ENCODE data around the gene TRPT1.
A peak's percentile ranks its signal among the peaks of the same experiment; 100 is the strongest.
"Not testable (repeated sequence)": the region's sequence is repeated elsewhere in the genome, so short reads cannot be mapped to it uniquely, and the experiment has no call there.

TRPT1 gene

GRCh38 chr11:64258946-64259532, 33.1 kb upstream of the TRPT1 start:
- DNase-seq (ENCODE audit: low spot score): no peak

GRCh38 chr11:64258356-64258755, 32.4 kb upstream of the TRPT1 start:
- no peak for DNase-seq (ENCODE audit: low spot score)

DNA sequence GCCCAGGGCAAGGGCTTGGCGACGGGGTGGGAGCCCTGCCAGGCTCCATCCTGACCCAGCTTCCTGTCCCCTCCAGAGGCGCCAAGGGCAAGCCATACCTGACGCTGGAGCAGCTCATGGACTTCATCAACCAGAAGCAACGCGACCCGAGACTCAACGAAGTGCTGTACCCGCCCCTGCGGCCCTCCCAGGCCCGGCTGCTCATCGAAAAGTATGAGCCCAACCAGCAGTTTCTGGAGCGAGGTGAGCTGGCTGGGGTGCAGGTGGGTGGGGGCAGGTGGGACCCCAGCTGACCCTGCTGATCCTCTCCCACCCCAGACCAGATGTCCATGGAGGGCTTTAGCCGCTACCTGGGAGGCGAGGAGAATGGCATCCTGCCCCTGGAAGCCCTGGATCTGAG, 30.3 kb upstream of the TRPT1 start:
- DNase-seq (ENCODE audit: low spot score): no peak

GRCh38 chr11:64255135-64256128, 29.4 kb upstream of the TRPT1 start:
- no peak for DNase-seq (ENCODE audit: low spot score)

DNA sequence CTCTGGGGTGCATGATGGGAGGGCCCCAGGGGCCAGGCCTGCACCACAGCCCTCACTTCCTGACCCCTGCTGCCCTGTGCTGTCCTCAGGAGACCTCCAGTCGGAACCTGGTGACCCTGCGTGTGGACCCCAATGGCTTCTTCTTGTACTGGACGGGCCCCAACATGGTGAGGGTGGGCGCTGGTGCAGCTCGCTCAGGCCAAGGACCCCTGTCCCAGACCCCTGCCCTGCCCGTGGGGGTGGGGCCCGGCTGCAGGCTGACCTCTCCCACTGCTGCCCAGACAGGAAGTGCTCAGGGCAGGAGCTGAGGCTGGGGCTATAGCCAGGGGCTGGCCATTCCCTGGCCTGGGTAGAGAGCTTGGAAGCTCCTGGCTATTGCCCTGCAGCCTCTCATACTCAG, 28.3 kb upstream of the TRPT1 start:
- DNase-seq (ENCODE audit: low spot score): no peak

GRCh38 chr11:64253481-64253880, 27.5 kb upstream of the TRPT1 start:
- DNase-seq (ENCODE audit: low spot score): no peak

DNA sequence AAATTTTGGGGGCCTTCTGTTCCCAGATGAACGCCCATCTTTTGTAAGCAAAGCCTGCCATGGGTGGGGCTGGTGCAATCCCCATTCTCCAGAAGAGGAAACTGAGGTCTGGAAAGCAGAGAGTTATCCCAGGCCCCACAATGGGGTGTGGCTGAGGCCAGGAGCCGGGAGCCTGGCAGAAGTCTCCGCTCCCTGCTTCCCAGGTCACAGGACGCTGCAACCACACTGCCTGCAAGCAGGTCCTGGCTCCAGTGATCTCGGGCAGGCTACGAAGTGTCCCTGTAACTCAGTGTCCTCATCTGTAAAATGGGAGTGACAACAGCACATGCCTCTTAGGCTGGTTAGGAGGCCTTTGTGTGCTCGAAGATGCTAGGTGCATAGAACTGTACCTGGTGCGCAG, 27.1 kb upstream of the TRPT1 start:
- DNase-seq (ENCODE audit: low spot score): no peak

- DNase-seq (ENCODE audit: low spot score): no peak
These were observed 26.3 kb upstream of the TRPT1 start for GRCh38 chr11:64252003-64252872.

- no peak for DNase-seq (ENCODE audit: low spot score)
These were observed 25.7 kb upstream of the TRPT1 start for GRCh38 chr11:64251753-64252002.

GRCh38 chr11:64251016-64251752, 25.2 kb upstream of the TRPT1 start, which contains the start of gene PLCB3:
TSS of gene PLCB3 (plus strand) at chr11:64251530. CDS start at chr11:64251650, 120 bp downstream.
- DNase-seq (ENCODE audit: low spot score): peak; percentile 55

- DNase-seq (ENCODE audit: low spot score): no peak
These were observed 24.5 kb upstream of the TRPT1 start for GRCh38 chr11:64250415-64251015.

- DNase-seq (ENCODE audit: low spot score): no peak
These were observed 23.8 kb upstream of the TRPT1 start for GRCh38 chr11:64249563-64250414.

- no peak for DNase-seq (ENCODE audit: low spot score)
These were observed 23.1 kb upstream of the TRPT1 start for GRCh38 chr11:64249038-64249437.

DNA sequence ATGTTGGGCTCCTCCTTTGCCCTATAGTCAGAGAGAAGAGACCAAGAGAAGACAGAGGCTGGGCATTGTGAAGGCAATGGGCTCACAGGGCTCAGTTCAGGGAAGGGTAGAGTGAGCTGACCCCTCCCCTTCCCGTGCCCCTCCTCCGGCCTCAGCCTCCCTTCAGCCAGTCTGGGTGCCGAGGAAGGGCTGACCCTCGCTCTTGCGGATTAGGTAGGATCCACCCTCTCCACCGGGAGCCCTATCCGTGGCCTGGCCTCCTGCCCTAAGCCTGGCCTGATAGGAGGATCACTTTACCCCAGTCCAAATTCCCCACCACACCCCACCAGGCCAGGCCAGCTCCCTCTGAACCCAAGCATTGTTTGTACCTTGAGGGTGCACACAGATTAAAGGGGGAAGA, 22.6 kb upstream of the TRPT1 start:
- no peak for DNase-seq (ENCODE audit: low spot score)

GRCh38 chr11:64247729-64248531, 21.9 kb upstream of the TRPT1 start:
- no peak for DNase-seq (ENCODE audit: low spot score)

DNA sequence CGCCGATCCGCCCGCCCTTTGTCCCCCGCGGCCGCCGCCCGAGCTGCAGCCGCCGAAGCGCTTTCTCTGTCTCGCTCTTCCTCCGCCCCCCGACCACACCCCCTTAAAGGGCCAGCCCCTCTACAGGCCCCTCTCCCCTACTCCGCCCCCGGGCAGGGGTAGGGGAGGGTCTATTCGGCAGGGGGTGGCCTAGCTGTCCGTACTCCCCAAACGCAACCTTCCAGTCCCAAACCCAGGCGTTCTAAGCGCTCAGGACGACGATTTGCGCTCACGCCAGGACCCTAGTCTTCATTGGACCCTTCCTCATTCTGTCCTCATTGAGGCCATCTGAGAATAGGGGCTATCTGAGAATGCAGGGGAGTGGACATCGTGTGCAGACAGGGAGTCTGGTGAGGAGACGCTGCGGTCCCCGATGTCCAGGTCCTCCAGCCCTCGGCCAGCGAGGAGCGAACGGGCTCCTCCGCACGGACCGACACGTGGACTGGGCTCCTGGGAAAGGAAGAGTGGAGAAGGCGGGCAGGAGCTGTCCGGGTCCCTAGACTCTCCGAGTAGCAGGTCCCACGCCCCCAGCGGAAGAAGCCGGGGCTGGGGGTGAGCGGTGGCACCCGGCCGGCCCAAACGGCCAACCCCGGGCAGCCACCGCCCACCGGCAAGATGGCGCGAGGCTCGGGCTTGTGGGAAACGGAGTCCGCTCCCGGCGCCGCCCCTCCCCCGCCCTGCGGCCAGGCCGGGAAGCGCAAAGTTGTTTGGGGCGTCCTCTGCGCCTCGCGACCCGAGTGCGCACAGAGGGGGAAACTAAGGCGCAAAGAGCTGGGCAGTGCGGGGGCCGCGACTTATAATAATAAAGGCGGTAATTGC, 21.1 kb upstream of the TRPT1 start, which contains the start of gene PPP1R14B:
Gene PPP1R14B (minus strand): TSS at position 73 of the 858 bp plus-strand sequence. CDS start 270 bp downstream, outside the sequence.
- peak; percentile 77 for DNase-seq (ENCODE audit: low spot score)

DNA sequence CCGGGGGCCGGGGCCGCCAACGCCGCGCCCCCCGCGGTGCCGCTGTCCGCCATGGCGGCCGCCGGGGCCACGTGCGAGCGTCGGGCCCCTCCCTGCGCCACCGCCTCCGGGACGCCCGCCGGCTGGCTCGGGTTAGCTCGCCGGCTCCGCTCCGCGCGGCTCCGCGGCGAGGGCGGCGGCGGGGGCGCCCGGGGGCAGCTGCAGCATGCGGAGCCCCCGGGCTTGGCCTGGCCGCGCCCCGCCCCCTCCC, 20.6 kb upstream of the TRPT1 start:
- not testable (repeated sequence) for DNase-seq (ENCODE audit: low spot score)

DNA sequence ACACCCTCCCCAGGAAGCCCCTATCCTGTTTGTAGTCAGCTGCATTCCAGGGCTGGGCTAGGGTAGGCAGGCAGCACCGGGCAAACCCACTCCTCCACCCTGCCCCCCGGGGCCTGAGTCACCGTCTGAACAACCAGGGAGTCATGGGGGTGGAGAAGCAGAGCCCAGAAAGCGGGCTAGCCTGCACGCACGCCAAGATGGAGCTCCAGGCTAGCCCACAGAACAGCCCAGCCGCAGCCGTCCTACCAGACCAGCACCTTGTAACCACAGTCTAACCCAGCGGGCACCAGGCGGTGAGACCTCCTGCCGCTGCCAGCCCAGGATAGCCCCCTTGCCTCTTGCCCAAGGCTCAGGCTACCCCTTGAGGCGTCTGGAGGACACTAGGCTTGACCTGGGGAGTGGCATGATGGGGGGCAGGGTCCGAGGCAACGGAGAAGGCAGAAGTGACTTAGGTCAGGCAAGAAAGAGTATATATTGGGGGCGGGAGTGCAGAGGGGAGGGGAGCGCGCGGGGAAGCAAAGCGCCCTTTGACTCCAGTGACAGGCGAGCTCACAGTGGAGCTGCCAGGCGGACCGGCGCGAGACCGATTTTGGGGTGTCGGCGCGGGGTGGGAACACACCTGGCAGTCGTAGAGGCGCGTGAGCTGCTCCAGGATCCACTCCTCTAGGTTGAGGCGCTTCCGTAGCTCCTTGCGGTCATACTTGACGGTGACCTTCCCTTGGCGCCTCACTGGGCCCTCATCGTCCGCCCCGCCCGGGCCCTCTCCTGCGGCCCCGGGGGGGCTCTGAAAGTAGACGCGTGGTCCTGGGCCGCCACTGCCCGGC, 20.0 kb upstream of the TRPT1 start:
- peak; percentile 80 for DNase-seq (ENCODE audit: low spot score)

All from CD4-positive, alpha-beta T cell treated with Interleukin-15 for 4 hours (primary cell).